Measurements from ENCODE around the gene MCF2L.
A peak's percentile ranks its signal among the peaks of the same experiment; 100 is the strongest.

The MCF2L gene

GRCh38 chr13:112956571-112957294 is 12.3 kb upstream of the MCF2L start:
- no peak overlapping the region for H3K4me3 ChIP-seq (ENCODE audit: low read depth in 1 of 5, low read length in 5 of 5)
- peaks cover 12 to 34% (median 17%) of the 10 kb centered on the region in 5 donors for H3K27me3 ChIP-seq (ENCODE audit: control insufficient read depth in 5 of 5, insufficient read depth in 4 of 5, low read length in 5 of 5)
- no peak overlapping the region for H3K9ac ChIP-seq (ENCODE audit: low read length in 5 of 5)
- no peaks in the 10 kb centered on the region for H3K9me3 ChIP-seq (ENCODE audit: control insufficient read depth in 5 of 5, low read length in 5 of 5)
- no peaks in the 10 kb centered on the region for H3K36me3 ChIP-seq (ENCODE audit: control insufficient read depth in 5 of 5, insufficient read depth in 5 of 5, low read length in 5 of 5)
- no peak overlapping the region for H3K27ac ChIP-seq (ENCODE audit: low read depth, low read length)
- H3K4me1 ChIP-seq (ENCODE audit: control insufficient read depth in 5 of 5, insufficient read depth in 5 of 5, low read length in 5 of 5) = peaks cover 0 to 37% (median 8%) of the 10 kb centered on the region in 5 donors

- no peak overlapping the region for H3K27ac ChIP-seq (ENCODE audit: low read depth, low read length)
- H3K4me3 ChIP-seq (ENCODE audit: low read depth in 1 of 5, low read length in 5 of 5) = no peak overlapping the region
- peaks cover 0 to 43% (median 8%) of the 10 kb centered on the region in 5 donors for H3K4me1 ChIP-seq (ENCODE audit: control insufficient read depth in 5 of 5, insufficient read depth in 5 of 5, low read length in 5 of 5)
- H3K36me3 ChIP-seq (ENCODE audit: control insufficient read depth in 5 of 5, insufficient read depth in 5 of 5, low read length in 5 of 5) = no peaks in the 10 kb centered on the region
- H3K27me3 ChIP-seq (ENCODE audit: control insufficient read depth in 5 of 5, insufficient read depth in 4 of 5, low read length in 5 of 5) = peaks cover 12 to 36% (median 17%) of the 10 kb centered on the region in 5 donors
- H3K9me3 ChIP-seq (ENCODE audit: control insufficient read depth in 5 of 5, low read length in 5 of 5) = no peaks in the 10 kb centered on the region
- no peak overlapping the region for H3K9ac ChIP-seq (ENCODE audit: low read length in 5 of 5)
Measured at GRCh38 chr13:112957295-112957677, 11.7 kb upstream of the MCF2L start.

GRCh38 chr13:112958127-112958989 is 10.7 kb upstream of the MCF2L start:
- H3K4me3 ChIP-seq (ENCODE audit: low read depth in 1 of 5, low read length in 5 of 5) = peak overlapping the region in 1 of 5 donors; percentile 26
- peak overlapping the region; percentile 87 for H3K27ac ChIP-seq (ENCODE audit: low read depth, low read length)
- peak overlapping the region in 2 of 5 donors; percentile 23 to 68 for H3K9ac ChIP-seq (ENCODE audit: low read length in 5 of 5)

GRCh38 chr13:112959206-112959605 is 9.8 kb upstream of the MCF2L start:
- H3K27ac ChIP-seq (ENCODE audit: low read depth, low read length) = peak overlapping the region; percentile 87
- H3K36me3 ChIP-seq (ENCODE audit: control insufficient read depth in 5 of 5, insufficient read depth in 5 of 5, low read length in 5 of 5) = no peaks in the 10 kb centered on the region
- peaks cover 0 to 60% (median 8%) of the 10 kb centered on the region in 5 donors for H3K4me1 ChIP-seq (ENCODE audit: control insufficient read depth in 5 of 5, insufficient read depth in 5 of 5, low read length in 5 of 5)
- H3K9ac ChIP-seq (ENCODE audit: low read length in 5 of 5) = no peak overlapping the region
- no peak overlapping the region for H3K4me3 ChIP-seq (ENCODE audit: low read depth in 1 of 5, low read length in 5 of 5)
- H3K9me3 ChIP-seq (ENCODE audit: control insufficient read depth in 5 of 5, low read length in 5 of 5) = no peaks in the 10 kb centered on the region
- H3K27me3 ChIP-seq (ENCODE audit: control insufficient read depth in 5 of 5, insufficient read depth in 4 of 5, low read length in 5 of 5) = peaks cover 9 to 28% (median 18%) of the 10 kb centered on the region in 5 donors

More at GRCh38 chr13:112958127-112958989, 10.7 kb upstream of the MCF2L start:
- Histone ChIP-seq H3K9me3 (ENCODE audit: control insufficient read depth in 5 of 5, low read length in 5 of 5) (no peaks in the 10 kb centered on the region), H3K27me3 (ENCODE audit: control insufficient read depth in 5 of 5, insufficient read depth in 4 of 5, low read length in 5 of 5) (peaks cover 10 to 34% (median 17%) of the 10 kb centered on the region in 5 donors), H3K36me3 (ENCODE audit: control insufficient read depth in 5 of 5, insufficient read depth in 5 of 5, low read length in 5 of 5) (no peaks in the 10 kb centered on the region), H3K4me1 (ENCODE audit: control insufficient read depth in 5 of 5, insufficient read depth in 5 of 5, low read length in 5 of 5) (peaks cover 0 to 53% (median 8%) of the 10 kb centered on the region in 5 donors)

GRCh38 chr13:112959701-112960542 is 9.1 kb upstream of the MCF2L start:
- Histone ChIP-seq H3K9me3 (ENCODE audit: control insufficient read depth in 5 of 5, low read length in 5 of 5) (no peaks in the 10 kb centered on the region), H3K9ac (ENCODE audit: low read length in 5 of 5) (peak overlapping the region in 1 of 5 donors; percentile 35), H3K4me1 (ENCODE audit: control insufficient read depth in 5 of 5, insufficient read depth in 5 of 5, low read length in 5 of 5) (peaks cover 0 to 66% (median 8%) of the 10 kb centered on the region in 5 donors), H3K4me3 (ENCODE audit: low read depth in 1 of 5, low read length in 5 of 5) (no peak overlapping the region), H3K27ac (ENCODE audit: low read depth, low read length) (peak overlapping the region; percentile 55), H3K36me3 (ENCODE audit: control insufficient read depth in 5 of 5, insufficient read depth in 5 of 5, low read length in 5 of 5) (no peaks in the 10 kb centered on the region), H3K27me3 (ENCODE audit: control insufficient read depth in 5 of 5, insufficient read depth in 4 of 5, low read length in 5 of 5) (peaks cover 9 to 23% (median 17%) of the 10 kb centered on the region in 5 donors)

- Histone ChIP-seq H3K9ac (ENCODE audit: low read length in 5 of 5) (no peak overlapping the region), H3K27ac (ENCODE audit: low read depth, low read length) (no peak overlapping the region), H3K9me3 (ENCODE audit: control insufficient read depth in 5 of 5, low read length in 5 of 5) (no peaks in the 10 kb centered on the region), H3K4me3 (ENCODE audit: low read depth in 1 of 5, low read length in 5 of 5) (no peak overlapping the region), H3K36me3 (ENCODE audit: control insufficient read depth in 5 of 5, insufficient read depth in 5 of 5, low read length in 5 of 5) (no peaks in the 10 kb centered on the region), H3K27me3 (ENCODE audit: control insufficient read depth in 5 of 5, insufficient read depth in 4 of 5, low read length in 5 of 5) (peaks cover 15 to 29% (median 17%) of the 10 kb centered on the region in 5 donors), H3K4me1 (ENCODE audit: control insufficient read depth in 5 of 5, insufficient read depth in 5 of 5, low read length in 5 of 5) (peaks cover 0 to 73% (median 8%) of the 10 kb centered on the region in 5 donors)
Measured at GRCh38 chr13:112960706-112961105, 8.3 kb upstream of the MCF2L start.

- no peak overlapping the region for H3K27ac ChIP-seq (ENCODE audit: low read depth, low read length)
- H3K36me3 ChIP-seq (ENCODE audit: control insufficient read depth in 5 of 5, insufficient read depth in 5 of 5, low read length in 5 of 5) = no peaks in the 10 kb centered on the region
- peaks cover 17 to 28% (median 22%) of the 10 kb centered on the region in 5 donors for H3K27me3 ChIP-seq (ENCODE audit: control insufficient read depth in 5 of 5, insufficient read depth in 4 of 5, low read length in 5 of 5)
- H3K4me3 ChIP-seq (ENCODE audit: low read depth in 1 of 5, low read length in 5 of 5) = no peak overlapping the region
- no peaks in the 10 kb centered on the region for H3K9me3 ChIP-seq (ENCODE audit: control insufficient read depth in 5 of 5, low read length in 5 of 5)
- no peak overlapping the region for H3K9ac ChIP-seq (ENCODE audit: low read length in 5 of 5)
- peaks cover 0 to 76% (median 8%) of the 10 kb centered on the region in 5 donors for H3K4me1 ChIP-seq (ENCODE audit: control insufficient read depth in 5 of 5, insufficient read depth in 5 of 5, low read length in 5 of 5)
Measured at GRCh38 chr13:112961457-112962369, 7.3 kb upstream of the MCF2L start.

- Histone ChIP-seq H3K9me3 (ENCODE audit: control insufficient read depth in 5 of 5, low read length in 5 of 5) (no peaks in the 10 kb centered on the region), H3K4me3 (ENCODE audit: low read depth in 1 of 5, low read length in 5 of 5) (no peak overlapping the region), H3K27ac (ENCODE audit: low read depth, low read length) (no peak overlapping the region), H3K4me1 (ENCODE audit: control insufficient read depth in 5 of 5, insufficient read depth in 5 of 5, low read length in 5 of 5) (peaks cover 0 to 76% (median 8%) of the 10 kb centered on the region in 5 donors), H3K36me3 (ENCODE audit: control insufficient read depth in 5 of 5, insufficient read depth in 5 of 5, low read length in 5 of 5) (no peaks in the 10 kb centered on the region), H3K9ac (ENCODE audit: low read length in 5 of 5) (no peak overlapping the region), H3K27me3 (ENCODE audit: control insufficient read depth in 5 of 5, insufficient read depth in 4 of 5, low read length in 5 of 5) (peaks cover 17 to 30% (median 24%) of the 10 kb centered on the region in 5 donors)
Measured at GRCh38 chr13:112962396-112962795, 6.6 kb upstream of the MCF2L start.

All from subcutaneous abdominal adipose tissue (tissue), 5 donors.